Muscle layer of colon (tissue), 2 donors: ENCODE data around the gene AFAP1L1.

Experiments
- H3K27ac ChIP-seq: one replicate; pipeline ENCODE4 v1.7.0; 2013; ENCODE audit warnings: low read depth, mild to moderate bottlenecking, low read length, moderate library complexity
- H3K27me3 ChIP-seq, 2 donors: one replicate each; pipeline ENCODE4 v1.7.0; 2013; ENCODE audit warnings: low read length in 2 of 2, mild to moderate bottlenecking in 2 of 2; ENCODE audit not compliant: insufficient read depth in 2 of 2, control insufficient read depth in 1 of 2
- H3K36me3 ChIP-seq: one replicate; pipeline ENCODE4 v1.7.0; 2013; ENCODE audit warnings: mild to moderate bottlenecking, low read length; ENCODE audit not compliant: insufficient read depth
- H3K4me1 ChIP-seq: one replicate; pipeline ENCODE4 v1.7.0; 2013; ENCODE audit warnings: mild to moderate bottlenecking, low read length; ENCODE audit not compliant: insufficient read depth
- H3K4me3 ChIP-seq, 2 donors: one replicate each; pipeline ENCODE4 v1.7.0; 2013; ENCODE audit warnings: low read length in 2 of 2, low read depth in 1 of 2, mild to moderate bottlenecking in 1 of 2, moderate library complexity in 1 of 2
- H3K9ac ChIP-seq: one replicate; pipeline ENCODE4 v1.7.0; 2013; ENCODE audit warnings: low read length
- H3K9me3 ChIP-seq: one replicate; pipeline ENCODE4 v1.7.0; 2013; ENCODE audit warnings: mild to moderate bottlenecking, low read length
- donor health status: abdominal sarcoma.
- donor health status: Adenocarcinoma of cecum.

Gene AFAP1L1

DNA sequence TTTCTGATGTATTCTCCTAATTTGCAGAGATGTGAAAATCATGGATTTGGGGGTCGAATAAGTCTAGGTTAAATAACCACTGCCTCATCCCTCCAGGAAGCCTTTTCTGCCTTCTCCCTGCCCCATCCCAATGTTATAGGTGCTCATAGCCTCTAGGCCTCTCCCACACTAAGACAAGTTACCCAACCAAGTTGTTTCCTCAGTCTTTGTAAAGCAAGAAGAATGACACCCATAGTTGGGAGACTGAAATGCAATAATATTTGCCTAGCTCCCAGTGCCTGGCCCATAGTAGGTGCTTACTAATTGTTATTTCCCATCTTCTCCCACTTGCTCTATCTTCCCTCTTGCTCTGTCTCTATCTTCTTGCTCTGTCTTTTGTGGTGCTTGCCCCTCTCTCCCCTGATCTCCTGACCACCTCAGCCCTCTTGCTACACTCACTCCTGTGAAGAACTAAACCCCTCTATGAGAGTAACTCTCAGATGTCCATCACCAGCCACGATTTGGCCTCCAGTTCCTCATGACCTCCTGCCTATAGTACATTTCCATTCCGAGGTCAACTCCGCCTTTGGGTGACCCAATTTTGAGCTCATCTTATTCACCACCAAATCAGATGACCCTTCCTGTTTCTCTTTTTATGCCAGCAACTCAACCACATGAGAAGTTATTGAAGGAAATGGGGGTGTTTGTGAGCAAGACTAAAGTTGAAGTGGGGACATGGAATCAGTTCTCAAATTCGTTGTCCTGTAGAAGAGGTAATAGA, 7.0 kb downstream of the AFAP1L1 start:
- H3K4me3 ChIP-seq: no peak overlapping the region
- no peaks in the 10 kb centered on the region for H3K36me3 ChIP-seq
- no peaks in the 10 kb centered on the region for H3K27me3 ChIP-seq
- no peak overlapping the region for H3K27ac ChIP-seq
- H3K4me1 ChIP-seq: no peaks in the 10 kb centered on the region
- no peaks in the 10 kb centered on the region for H3K9me3 ChIP-seq
- H3K9ac ChIP-seq: no peak overlapping the region

DNA sequence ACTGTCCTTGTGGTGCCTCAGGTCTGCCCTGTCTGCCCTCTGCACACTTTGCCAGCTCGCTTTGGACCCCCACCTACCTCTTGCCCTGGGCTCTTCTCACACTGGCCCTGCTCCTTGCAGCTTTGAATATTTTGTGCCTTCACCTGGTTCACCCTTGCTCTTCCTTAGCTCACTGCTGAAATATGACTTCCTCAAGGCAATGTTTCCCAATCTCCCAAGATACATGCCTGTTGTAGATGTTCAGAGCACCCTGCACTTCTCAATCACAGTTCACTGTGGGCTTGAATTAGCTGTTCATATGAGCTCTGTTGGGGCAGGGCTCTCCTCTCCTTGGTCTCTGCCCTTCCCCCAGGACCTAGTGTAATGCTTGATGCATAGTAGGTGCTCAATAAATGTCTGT, 8.0 kb downstream of the AFAP1L1 start:
- H3K9ac ChIP-seq: no peak overlapping the region
- no peak overlapping the region for H3K4me3 ChIP-seq
- H3K36me3 ChIP-seq: no peaks in the 10 kb centered on the region
- no peaks in the 10 kb centered on the region for H3K4me1 ChIP-seq
- no peaks in the 10 kb centered on the region for H3K9me3 ChIP-seq
- no peaks in the 10 kb centered on the region for H3K27me3 ChIP-seq
- H3K27ac ChIP-seq: no peak overlapping the region

DNA sequence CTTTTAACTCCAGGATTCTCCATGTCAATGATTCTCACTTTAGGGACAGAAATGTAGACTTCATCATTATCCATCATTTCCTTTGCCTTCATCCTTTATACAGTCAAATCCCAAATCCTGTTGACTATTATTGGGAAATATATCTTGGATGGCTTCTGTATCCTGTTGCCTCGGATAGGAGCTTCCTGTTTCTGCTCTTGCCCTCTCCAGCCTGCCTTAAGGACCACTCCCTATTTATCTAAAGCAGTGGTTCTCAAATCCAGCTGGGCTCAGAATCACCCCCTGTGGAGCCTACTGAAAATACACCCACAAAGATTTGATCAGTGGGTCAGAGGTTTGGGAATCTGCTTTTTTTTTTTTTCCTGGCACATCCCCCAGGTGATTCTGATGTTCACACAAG, 8.5 kb downstream of the AFAP1L1 start:
- H3K9me3 ChIP-seq: no peaks in the 10 kb centered on the region
- no peak overlapping the region for H3K9ac ChIP-seq
- H3K36me3 ChIP-seq: no peaks in the 10 kb centered on the region
- no peaks in the 10 kb centered on the region for H3K4me1 ChIP-seq
- H3K27ac ChIP-seq: no peak overlapping the region
- no peak overlapping the region for H3K4me3 ChIP-seq
- H3K27me3 ChIP-seq: no peaks in the 10 kb centered on the region

DNA sequence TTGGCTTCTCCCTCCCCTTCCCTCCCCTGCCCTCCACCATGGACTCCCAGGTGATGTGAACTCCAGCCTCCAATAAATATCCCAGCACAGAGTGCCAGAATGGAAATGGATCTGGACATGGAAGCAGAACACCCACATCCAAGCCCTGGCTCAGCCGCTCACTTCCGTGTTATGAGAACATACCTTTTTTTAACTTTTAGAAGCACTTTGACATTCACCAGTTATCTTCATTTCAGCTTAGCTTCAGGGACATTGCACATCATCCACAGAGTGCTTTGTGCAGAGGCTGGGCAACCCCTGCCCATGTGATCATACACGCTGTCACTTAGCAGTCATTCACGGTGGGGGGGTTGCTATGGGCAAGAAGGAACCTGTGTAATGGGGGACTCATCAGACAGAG, 9.1 kb downstream of the AFAP1L1 start:
- Histone ChIP-seq H3K9ac (no peak overlapping the region), H3K27ac (no peak overlapping the region), H3K27me3 (no peaks in the 10 kb centered on the region), H3K36me3 (no peaks in the 10 kb centered on the region), H3K9me3 (no peaks in the 10 kb centered on the region), H3K4me1 (no peaks in the 10 kb centered on the region), H3K4me3 (no peak overlapping the region)

DNA sequence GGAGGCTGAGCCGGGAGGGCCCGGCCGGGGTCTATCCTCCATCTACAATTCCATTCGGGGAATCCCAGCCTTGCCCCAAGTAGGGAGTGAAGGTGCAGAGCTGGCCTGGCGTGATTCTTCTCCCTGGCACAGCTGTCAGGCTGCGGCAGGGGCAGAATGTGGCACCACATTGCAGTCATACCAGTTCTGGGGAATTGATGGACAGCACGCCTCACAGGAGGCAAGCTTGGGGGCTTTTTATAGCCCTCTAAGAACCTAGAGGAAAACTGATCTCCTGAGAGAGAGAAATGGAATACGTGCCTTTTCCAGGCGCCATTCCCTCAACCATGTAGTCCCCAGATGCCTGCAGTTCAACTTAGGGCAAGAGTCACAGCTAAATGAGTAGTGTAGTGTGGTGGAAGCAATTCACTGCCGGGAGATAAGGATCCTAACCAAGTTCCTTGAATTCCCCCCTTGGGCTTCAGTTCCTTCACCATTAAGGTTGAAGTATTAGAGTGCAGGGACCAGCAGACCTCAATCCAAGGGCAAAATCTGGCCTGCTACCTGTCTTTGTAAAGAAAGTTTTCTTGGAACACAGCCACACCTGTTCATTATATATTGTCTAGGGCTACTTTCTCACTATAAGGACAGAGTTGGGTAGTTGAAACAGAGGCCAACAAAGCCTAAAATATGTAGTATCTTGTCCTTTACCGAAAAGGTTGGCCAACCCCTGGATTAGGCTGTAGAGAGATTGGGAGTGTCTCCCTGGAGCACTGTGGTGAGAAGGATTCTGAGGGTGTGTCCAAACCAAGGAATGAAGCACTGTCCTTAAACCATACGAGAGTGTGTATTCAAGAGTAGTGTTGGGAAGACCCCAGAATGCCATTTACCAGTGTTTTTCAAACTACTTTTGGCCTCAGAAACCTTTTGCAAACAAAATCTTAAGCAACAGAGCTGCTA, 10.6 kb downstream of the AFAP1L1 start:
- H3K4me3 ChIP-seq: no peak overlapping the region
- H3K36me3 ChIP-seq: no peaks in the 10 kb centered on the region
- no peaks in the 10 kb centered on the region for H3K4me1 ChIP-seq
- no peak overlapping the region for H3K9ac ChIP-seq
- H3K27me3 ChIP-seq: no peaks in the 10 kb centered on the region
- H3K9me3 ChIP-seq: no peaks in the 10 kb centered on the region
- H3K27ac ChIP-seq: no peak overlapping the region

DNA sequence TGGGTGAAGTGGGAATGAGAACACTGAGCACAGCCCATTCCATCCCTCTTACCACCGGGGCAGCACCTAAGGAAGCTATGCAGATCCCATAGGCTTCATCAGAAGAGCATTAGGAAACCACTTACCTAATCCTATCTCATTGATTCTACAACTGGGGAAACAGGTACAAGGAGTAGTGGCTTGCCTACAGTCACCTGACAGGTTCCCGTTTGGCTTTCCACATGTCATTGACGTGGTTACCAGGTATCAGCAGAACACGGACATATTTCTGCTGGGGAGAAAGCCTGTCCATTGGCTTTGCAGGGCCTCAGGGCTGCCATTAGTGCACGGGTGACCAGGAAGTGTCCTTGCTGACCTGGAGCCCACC, 11.3 kb downstream of the AFAP1L1 start:
- H3K36me3 ChIP-seq: no peaks in the 10 kb centered on the region
- H3K9me3 ChIP-seq: no peaks in the 10 kb centered on the region
- H3K4me1 ChIP-seq: no peaks in the 10 kb centered on the region
- H3K9ac ChIP-seq: no peak overlapping the region
- no peak overlapping the region for H3K4me3 ChIP-seq
- no peak overlapping the region for H3K27ac ChIP-seq
- H3K27me3 ChIP-seq: no peaks in the 10 kb centered on the region

DNA sequence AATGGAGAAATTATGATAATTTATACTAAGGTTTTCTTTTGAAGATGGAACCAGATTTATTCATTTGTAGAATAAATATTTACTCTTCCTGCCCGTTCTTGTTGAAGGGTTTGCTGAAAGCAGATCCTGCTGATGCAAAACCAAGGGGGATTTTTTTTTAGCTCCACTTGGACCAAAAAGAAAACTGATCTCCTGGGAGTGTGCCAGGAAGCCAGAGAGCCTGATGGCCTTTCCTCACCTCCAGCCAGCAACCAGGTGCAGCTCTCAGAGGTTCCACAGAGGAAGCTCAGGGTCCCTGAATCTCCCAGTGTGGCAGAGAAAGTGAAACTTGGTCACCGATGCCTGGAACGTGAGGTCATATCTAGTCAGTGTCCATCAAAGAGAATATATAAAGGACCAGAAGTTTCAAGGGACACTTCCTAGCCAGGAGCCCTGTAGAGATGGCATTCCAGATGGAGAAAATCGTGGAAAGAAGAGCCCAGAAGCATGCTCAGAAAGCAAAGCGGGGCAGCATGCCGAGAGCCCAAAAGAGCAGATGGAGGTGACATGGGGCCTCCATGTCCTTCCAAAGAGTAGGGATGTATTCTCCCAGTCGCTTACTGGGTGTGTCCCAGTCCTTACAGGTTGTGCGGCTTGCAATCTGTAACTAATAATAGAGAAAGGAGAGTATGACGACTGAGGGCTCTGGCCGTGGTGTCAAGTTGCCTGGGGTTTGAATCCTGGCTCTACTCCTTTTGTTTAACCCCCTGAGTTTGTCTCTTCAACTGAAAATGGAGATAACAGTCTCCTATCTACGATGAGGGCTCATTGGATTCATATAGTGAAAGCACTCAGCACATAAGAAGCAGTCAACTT, 12.2 kb downstream of the AFAP1L1 start:
- Histone ChIP-seq H3K4me1 (no peaks in the 10 kb centered on the region), H3K9ac (no peak overlapping the region), H3K36me3 (no peaks in the 10 kb centered on the region), H3K9me3 (no peaks in the 10 kb centered on the region), H3K27me3 (no peaks in the 10 kb centered on the region), H3K27ac (no peak overlapping the region), H3K4me3 (no peak overlapping the region)

DNA sequence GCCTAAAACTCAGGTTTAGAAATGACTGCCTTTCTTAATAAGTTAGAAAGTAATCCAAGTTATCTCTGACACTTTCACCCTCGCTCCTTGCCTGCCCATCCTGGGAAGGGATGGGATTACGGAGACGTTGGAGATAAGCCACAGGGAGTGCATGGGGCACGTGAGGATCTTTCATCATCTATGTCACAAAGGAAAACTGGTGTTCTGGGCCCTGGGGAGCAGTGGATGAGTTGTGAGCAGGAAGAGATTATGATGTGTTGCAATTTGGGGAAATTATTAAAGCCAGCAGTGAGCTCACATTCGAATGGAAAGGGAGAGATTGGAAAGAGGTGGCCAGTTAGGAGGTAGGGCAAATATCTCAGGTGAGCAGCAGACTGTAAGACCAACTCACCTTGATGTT, 12.8 kb downstream of the AFAP1L1 start:
- H3K27me3 ChIP-seq: no peaks in the 10 kb centered on the region
- H3K27ac ChIP-seq: no peak overlapping the region
- H3K9ac ChIP-seq: no peak overlapping the region
- H3K9me3 ChIP-seq: no peaks in the 10 kb centered on the region
- no peaks in the 10 kb centered on the region for H3K4me1 ChIP-seq
- H3K36me3 ChIP-seq: no peaks in the 10 kb centered on the region
- no peak overlapping the region for H3K4me3 ChIP-seq

DNA sequence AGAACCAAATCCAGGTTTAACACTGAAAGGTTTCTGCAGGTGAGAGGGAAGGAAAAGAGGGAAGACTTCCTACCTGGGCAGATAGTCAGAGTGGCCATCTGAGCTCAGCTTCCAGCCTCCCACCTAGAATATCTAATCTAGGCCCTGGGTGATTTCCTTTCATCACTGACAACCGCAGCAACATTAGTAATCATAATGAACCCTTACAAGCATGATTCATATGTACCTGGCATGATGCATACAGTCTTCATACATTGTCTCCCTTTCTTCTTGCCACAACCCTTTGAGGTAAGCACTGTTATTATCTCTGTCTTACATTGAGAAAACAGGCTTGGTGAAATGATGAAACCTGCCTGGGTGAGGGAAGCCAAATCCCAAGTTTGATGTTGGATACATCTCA, 13.5 kb downstream of the AFAP1L1 start:
- no peaks in the 10 kb centered on the region for H3K27me3 ChIP-seq

DNA sequence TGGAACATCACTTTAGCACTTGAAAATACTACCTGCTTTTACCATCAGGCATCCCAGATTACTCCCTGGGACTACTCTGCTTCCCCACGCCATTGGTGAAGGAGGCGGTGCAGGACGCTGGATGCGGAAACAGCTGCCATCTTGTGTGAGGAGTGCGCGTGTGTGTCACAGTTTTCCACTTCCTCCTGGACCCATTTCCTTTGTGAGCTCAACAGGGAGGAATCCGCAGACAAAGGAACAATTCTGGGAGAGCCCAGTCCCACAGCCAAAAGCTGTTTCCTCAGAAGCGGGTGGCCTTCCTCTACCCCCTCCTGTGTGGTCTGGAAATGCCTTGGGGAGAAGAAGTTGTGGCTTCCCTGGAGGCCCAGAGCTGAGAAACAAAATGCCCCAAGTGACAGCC, 16.8 kb downstream of the AFAP1L1 start:
- Histone ChIP-seq H3K27me3 (no peaks in the 10 kb centered on the region), H3K27ac (no peak overlapping the region), H3K9ac (no peak overlapping the region), H3K4me3 (no peak overlapping the region), H3K9me3 (no peaks in the 10 kb centered on the region), H3K36me3 (no peaks in the 10 kb centered on the region), H3K4me1 (no peaks in the 10 kb centered on the region)

More for the DNA sequence above, 13.5 kb downstream of the AFAP1L1 start:
- Histone ChIP-seq H3K36me3 (no peaks in the 10 kb centered on the region), H3K4me3 (no peak overlapping the region), H3K4me1 (no peaks in the 10 kb centered on the region), H3K27ac (no peak overlapping the region), H3K9me3 (no peaks in the 10 kb centered on the region), H3K9ac (no peak overlapping the region)

DNA sequence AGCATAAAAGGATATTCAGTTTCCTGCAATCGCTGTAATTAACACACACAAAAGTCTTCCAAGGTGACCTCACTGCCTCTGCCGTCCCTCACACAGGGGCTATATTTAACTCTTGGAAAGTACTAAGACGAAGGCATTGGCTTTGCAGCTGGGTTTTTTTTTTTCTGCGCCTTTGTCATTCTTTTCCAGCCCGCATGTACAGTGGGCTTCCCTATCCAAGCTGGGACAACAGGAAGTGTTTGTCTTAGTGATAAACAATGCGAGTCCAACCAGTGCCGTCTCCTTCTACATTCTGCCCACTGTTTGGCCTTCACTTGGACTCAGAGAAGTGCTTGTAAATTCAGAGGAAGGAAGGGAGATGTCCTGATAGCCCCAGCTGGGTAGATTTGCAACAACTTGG, 17.6 kb downstream of the AFAP1L1 start:
- H3K36me3 ChIP-seq: no peaks in the 10 kb centered on the region
- no peak overlapping the region for H3K4me3 ChIP-seq
- no peak overlapping the region for H3K9ac ChIP-seq
- H3K9me3 ChIP-seq: no peaks in the 10 kb centered on the region
- H3K27ac ChIP-seq: no peak overlapping the region
- no peaks in the 10 kb centered on the region for H3K27me3 ChIP-seq
- H3K4me1 ChIP-seq: no peaks in the 10 kb centered on the region
